Caco-2 (cell line): ENCODE data around the gene SKAP1. TPM values are rescaled to one million over a fixed set of nuclear protein-coding genes. Genes with fewer than 3 reads are reported as not detected.

Source experiments
- BruUV-seq: library from RNA; stranded (reverse); fragments of 400-500 nt; replicated peaks from 2 replicates; lab custom pipeline; 2021; lab: Mats Ljungman, UMichigan
- CTCF ChIA-PET: fragments of 300-600 bp; sonication (Branson Sonifier 250); formaldehyde crosslinking; loops from one replicate; lab custom pipeline; 2022; ENCODE audit warnings: antibody characterized with exemption; lab: Charles Lee
- POLR2A ChIA-PET: fragments of 300-600 bp; sonication (Branson Sonifier 250); formaldehyde crosslinking; loops from one replicate; lab custom pipeline; 2022; ENCODE audit warnings: antibody characterized with exemption; lab: Charles Lee
- DNase-seq, 2 experiments: peaks; one replicate each; pipeline versions ENCODE4 v3.0.0 to v3.0.0-alpha.2; 2020 to 2022
- H3K27me3 ChIP-seq: replicated peaks from 2 replicates; pipeline ENCODE4 v1.6.0; 2011; ENCODE audit warnings: low read length; ENCODE audit not compliant: control insufficient read depth, insufficient read depth
- H3K36me3 ChIP-seq: 2 replicates; pipeline ENCODE4 v1.5.1; 2011; ENCODE audit warnings: low read length; ENCODE audit not compliant: control insufficient read depth, insufficient read depth
- H3K4me1 ChIP-seq: fragments of 250-450 bp; sonication (Bioruptor Pico); 2 replicates; pipeline ENCODE4 v1.5.1; 2020; ENCODE audit warnings: mild to moderate bottlenecking
- H3K4me3 ChIP-seq: 2 replicates; pipeline ENCODE4 v1.5.1; 2011; ENCODE audit warnings: low read depth, mild to moderate bottlenecking, control low read depth, low read length
- H3K9me3 ChIP-seq: fragments of 250-450 bp; sonication (Bioruptor Pico); 2 replicates; pipeline ENCODE4 v1.5.1; 2020; ENCODE audit warnings: mild to moderate bottlenecking, moderate library complexity
- H3K27ac Mint-ChIP-seq: one replicate; pipeline ENCODE4 v1.8.0; 2022; ENCODE audit warnings: mixed read lengths; ENCODE audit not compliant: unreplicated experiment
- H3K27me3 Mint-ChIP-seq: one replicate; pipeline ENCODE4 v1.8.0; 2022; ENCODE audit warnings: mixed read lengths; ENCODE audit not compliant: insufficient read depth, unreplicated experiment
- H3K36me3 Mint-ChIP-seq: one replicate; pipeline ENCODE4 v1.8.0; 2022; ENCODE audit warnings: mild to moderate bottlenecking, mixed read lengths; ENCODE audit not compliant: insufficient read depth, unreplicated experiment
- H3K4me1 Mint-ChIP-seq: one replicate; pipeline ENCODE4 v1.8.0; 2022; ENCODE audit warnings: low read depth, mixed read lengths; ENCODE audit not compliant: unreplicated experiment
- H3K4me3 Mint-ChIP-seq: one replicate; pipeline ENCODE4 v1.8.0; 2022; ENCODE audit warnings: mild to moderate bottlenecking, moderate library complexity, mixed read lengths; ENCODE audit not compliant: unreplicated experiment
- H3K9me3 Mint-ChIP-seq: one replicate; pipeline ENCODE4 v1.8.0; 2022; ENCODE audit warnings: mixed read lengths; ENCODE audit not compliant: unreplicated experiment
- CTCF ChIP-seq, 2 experiments: fragments of 200-600 bp in 1 of 2; IDR thresholded peaks; 1 replicate in 1 of 2; 2 replicates in 1 of 2; pipeline versions ENCODE4 v1.5.1 to v1.8.0; 2011 to 2022; ENCODE audit warnings: antibody characterized with exemption in 1 of 2, control low read depth in 1 of 2, inconsistent platforms in 1 of 2, low read depth in 1 of 2, low read length in 1 of 2, mild to moderate bottlenecking in 1 of 2, moderate library complexity in 1 of 2; ENCODE audit not compliant: insufficient read depth in 1 of 2, severe bottlenecking in 1 of 2, unreplicated experiment in 1 of 2
- intact Hi-C: fragments of 100-400 bp; cut with micrococcal nuclease; formaldehyde crosslinking; loops from one replicate; pipeline ENCODE4 v1.10.0; 2022; ENCODE audit not compliant: unreplicated experiment
- total RNA-seq: library from RNA; stranded (reverse); gene quantifications from 2 replicates; pipeline ENCODE4 v1.2.3, GENCODE V29; 2022

SKAP1 gene
- total RNA-seq, 1 experiment from 2014 or later, result 0.70 TPM

GRCh38 chr17:48129981-48130380 lies 300.0 kb downstream of the SKAP1 start:
- TF ChIP-seq CTCF (IDR thresholded peaks at IDR 0.05; ENCODE audit: insufficient read depth in 1 of 2, low read depth in 1 of 2, low read length in 1 of 2, severe bottlenecking in 1 of 2, unreplicated experiment in 1 of 2), result no peak
- Mint-ChIP-seq H3K27ac (no peak overlapping the region), H3K27me3 (peaks cover 4% of the 10 kb centered on the region), H3K36me3 (no peaks in the 10 kb centered on the region), H3K9me3 (no peaks in the 10 kb centered on the region), H3K4me3 (no peak overlapping the region), H3K4me1 (no peaks in the 10 kb centered on the region)
- ChIA-PET POLR2A (interaction anchor here (0.7 kb wide), 1 partner anchor 101 kb away, joined by 10 read pairs; no protein-coding TSS in a partner anchor), CTCF (interaction anchor here (0.6 to 6.1 kb wide), 6 partner anchors 11 to 484 kb away, joined by 3 to 76 read pairs (median 8); no protein-coding TSS in a partner anchor)
- H3K36me3 ChIP-seq, result no peaks in the 10 kb centered on the region
- no TSS peak for BruUV-seq
- intact Hi-C loops, result no loop called here
- no peak overlapping the region for H3K4me3 ChIP-seq
- no peaks in the 10 kb centered on the region for H3K27me3 ChIP-seq
- no peaks in the 10 kb centered on the region for H3K9me3 ChIP-seq
- DNase-seq, result no peak
- H3K4me1 ChIP-seq, result no peaks in the 10 kb centered on the region

- Mint-ChIP-seq H3K4me3 (no peak overlapping the region), H3K4me1 (no peaks in the 10 kb centered on the region), H3K27ac (no peak overlapping the region), H3K36me3 (no peaks in the 10 kb centered on the region), H3K27me3 (peaks cover 2% of the 10 kb centered on the region), H3K9me3 (no peaks in the 10 kb centered on the region)
- Histone ChIP-seq H3K27me3 (no peaks in the 10 kb centered on the region), H3K36me3 (no peaks in the 10 kb centered on the region), H3K4me1 (no peaks in the 10 kb centered on the region), H3K9me3 (no peaks in the 10 kb centered on the region), H3K4me3 (no peak overlapping the region)
- ChIA-PET CTCF (interaction anchor here (0.6 to 6.1 kb wide), 5 partner anchors 21 to 395 kb away, joined by 3 to 76 read pairs (median 9); partner anchors contain the start of genes SNX11 and TBX21), POLR2A (no interaction called here)
- intact Hi-C loops, result no loop called here
- no TSS peak for BruUV-seq
- no peak for TF ChIP-seq CTCF (IDR thresholded peaks at IDR 0.05; ENCODE audit: insufficient read depth in 1 of 2, low read depth in 1 of 2, low read length in 1 of 2, severe bottlenecking in 1 of 2, unreplicated experiment in 1 of 2)
- DNase-seq, result no peak
These were observed 301.6 kb downstream of the SKAP1 start for GRCh38 chr17:48128400-48128799.

- H3K9me3 ChIP-seq, result no peaks in the 10 kb centered on the region
- H3K36me3 ChIP-seq, result no peaks in the 10 kb centered on the region
- H3K27me3 ChIP-seq, result no peaks in the 10 kb centered on the region
- H3K27ac Mint-ChIP-seq, result no peak overlapping the region
- H3K4me3 ChIP-seq, result no peak overlapping the region
- H3K4me1 Mint-ChIP-seq, result no peaks in the 10 kb centered on the region
- intact Hi-C loops, result no loop called here
- ChIA-PET POLR2A (no interaction called here), CTCF (interaction anchor here (3.3 to 6.1 kb wide), 2 partner anchors 47 to 102 kb away, joined by 17 to 76 read pairs; no protein-coding TSS in a partner anchor)
- no peaks in the 10 kb centered on the region for H3K4me1 ChIP-seq
- no peak for TF ChIP-seq CTCF (IDR thresholded peaks at IDR 0.05; ENCODE audit: insufficient read depth in 1 of 2, low read depth in 1 of 2, low read length in 1 of 2, severe bottlenecking in 1 of 2, unreplicated experiment in 1 of 2)
- no peaks in the 10 kb centered on the region for H3K9me3 Mint-ChIP-seq
- H3K36me3 Mint-ChIP-seq, result no peaks in the 10 kb centered on the region
- BruUV-seq, result no TSS peak
- no peak for DNase-seq
- H3K4me3 Mint-ChIP-seq, result no peak overlapping the region
- no peaks in the 10 kb centered on the region for H3K27me3 Mint-ChIP-seq
These were observed 302.5 kb downstream of the SKAP1 start for GRCh38 chr17:48127371-48128051.
